Measurements from ENCODE around the gene CPXM2. TPM values are rescaled to one million over a fixed set of nuclear protein-coding genes. Genes with fewer than 3 reads are reported as not detected.
A peak's percentile ranks its signal among the peaks of the same experiment; 100 is the strongest.

The CPXM2 gene
- total RNA-seq, 1 experiment from 2014 or later = not detected

- H3K4me3 Mint-ChIP-seq (ENCODE audit: unreplicated experiment) = no peak overlapping the region
- DNase-seq (ENCODE audit: unreplicated experiment) = no peak
- peak; percentile 14 for TF ChIP-seq CTCF (IDR thresholded peaks at IDR 0.05; ENCODE audit: unreplicated experiment)
- peaks cover 6% of the 10 kb centered on the region for H3K36me3 Mint-ChIP-seq (ENCODE audit: insufficient read depth, unreplicated experiment)
- H3K9me3 Mint-ChIP-seq (ENCODE audit: unreplicated experiment) = no peaks in the 10 kb centered on the region
- BruUV-seq (replicated peaks) = no TSS peak
- ChIA-PET CTCF (interaction anchor here (0.7 kb wide), 1 partner anchor 220 kb away, joined by 3 read pairs; no protein-coding TSS in a partner anchor), POLR2A (no interaction called here)
- no peak overlapping the region for H3K27ac Mint-ChIP-seq (ENCODE audit: low read depth, unreplicated experiment)
- intact Hi-C loops (cut with micrococcal nuclease) = no loop called here
- no peaks in the 10 kb centered on the region for H3K4me1 Mint-ChIP-seq (ENCODE audit: insufficient read depth, unreplicated experiment)
- H3K27me3 Mint-ChIP-seq (ENCODE audit: insufficient read depth, unreplicated experiment) = peaks cover 40% of the 10 kb centered on the region
Observed at GRCh38 chr10:123897146-123897545, 5.5 kb upstream of the CPXM2 start.

GRCh38 chr10:123896246-123896927, 4.8 kb upstream of the CPXM2 start:
- Mint-ChIP-seq H3K4me3 (ENCODE audit: unreplicated experiment) (no peak overlapping the region), H3K4me1 (ENCODE audit: insufficient read depth, unreplicated experiment) (no peaks in the 10 kb centered on the region), H3K27ac (ENCODE audit: low read depth, unreplicated experiment) (no peak overlapping the region), H3K36me3 (ENCODE audit: insufficient read depth, unreplicated experiment) (peaks cover 6% of the 10 kb centered on the region), H3K27me3 (ENCODE audit: insufficient read depth, unreplicated experiment) (peaks cover 38% of the 10 kb centered on the region), H3K9me3 (ENCODE audit: unreplicated experiment) (no peaks in the 10 kb centered on the region)
- BruUV-seq (replicated peaks) = no TSS peak
- no peak for DNase-seq (ENCODE audit: unreplicated experiment)
- POLR2A ChIA-PET = interaction anchor here (0.6 kb wide), 1 partner anchor 24 kb away, joined by 3 read pairs; no protein-coding TSS in a partner anchor
- no peak for TF ChIP-seq CTCF (IDR thresholded peaks at IDR 0.05; ENCODE audit: unreplicated experiment)
- CTCF ChIA-PET = no interaction called here
- intact Hi-C loops (cut with micrococcal nuclease) = no loop called here

GRCh38 chr10:123893651-123894050, 2.0 kb upstream of the CPXM2 start:
- DNase-seq (ENCODE audit: unreplicated experiment) = no peak
- intact Hi-C loops (cut with micrococcal nuclease) = no loop called here
- peaks cover 13% of the 10 kb centered on the region for H3K27me3 Mint-ChIP-seq (ENCODE audit: insufficient read depth, unreplicated experiment)
- H3K27ac Mint-ChIP-seq (ENCODE audit: low read depth, unreplicated experiment) = no peak overlapping the region
- no TSS peak for BruUV-seq (replicated peaks)
- ChIA-PET CTCF (no interaction called here), POLR2A (no interaction called here)
- TF ChIP-seq CTCF (IDR thresholded peaks at IDR 0.05; ENCODE audit: unreplicated experiment) = no peak
- no peaks in the 10 kb centered on the region for H3K9me3 Mint-ChIP-seq (ENCODE audit: unreplicated experiment)
- no peaks in the 10 kb centered on the region for H3K4me1 Mint-ChIP-seq (ENCODE audit: insufficient read depth, unreplicated experiment)
- H3K4me3 Mint-ChIP-seq (ENCODE audit: unreplicated experiment) = no peak overlapping the region
- H3K36me3 Mint-ChIP-seq (ENCODE audit: insufficient read depth, unreplicated experiment) = peaks cover 6% of the 10 kb centered on the region

- intact Hi-C loops (cut with micrococcal nuclease) = no loop called here
- BruUV-seq (replicated peaks) = no TSS peak
- ChIA-PET CTCF (interaction anchor here (0.6 to 1.1 kb wide), 3 partner anchors 9 to 180 kb away, joined by 3 to 4 read pairs (median 3); no protein-coding TSS in a partner anchor), POLR2A (no interaction called here)
- Mint-ChIP-seq H3K36me3 (ENCODE audit: insufficient read depth, unreplicated experiment) (no peaks in the 10 kb centered on the region), H3K4me3 (ENCODE audit: unreplicated experiment) (no peak overlapping the region), H3K9me3 (ENCODE audit: unreplicated experiment) (no peaks in the 10 kb centered on the region), H3K27me3 (ENCODE audit: insufficient read depth, unreplicated experiment) (peaks cover 13% of the 10 kb centered on the region), H3K27ac (ENCODE audit: low read depth, unreplicated experiment) (no peak overlapping the region), H3K4me1 (ENCODE audit: insufficient read depth, unreplicated experiment) (no peaks in the 10 kb centered on the region)
- no peak for TF ChIP-seq CTCF (IDR thresholded peaks at IDR 0.05; ENCODE audit: unreplicated experiment)
- DNase-seq (ENCODE audit: unreplicated experiment) = no peak
Observed at GRCh38 chr10:123890756-123891143, 857 bp downstream of the CPXM2 start.
